Natural killer cell (primary cell): Measurements from ENCODE around the gene DNAJB11. TPM values are rescaled to one million over a fixed set of nuclear protein-coding genes. Genes with fewer than 3 reads are reported as not detected.
"Not testable (repeated sequence)": the region's sequence is repeated elsewhere in the genome, so short reads cannot be mapped to it uniquely, and the experiment has no call there.

ENCODE experiments used
- ATAC-seq, 3 donors: fragments of 150-1000 bp in 2 of 3; fragments of 200-7000 bp in 1 of 3; cut with Tn5 transposase; 1 replicate in 1 of 3; 2 replicates in 2 of 3; pipeline ENCODE4 v1.10.0; 2021; ENCODE audit warnings: mild to moderate bottlenecking in 2 of 3, moderate library complexity in 2 of 3
- DNase-seq, 2 donors: peaks; one replicate each; pipeline versions ENCODE4 v3.0.0 to v3.0.0-alpha.2; 2013 to 2021; ENCODE audit warnings: mixed read lengths in 1 of 2
- H3K27ac ChIP-seq: one replicate; pipeline ENCODE4 v1.5.1; 2013; ENCODE audit warnings: mild to moderate bottlenecking, low read length
- H3K27me3 ChIP-seq: one replicate; pipeline ENCODE4 v1.6.1; 2013; ENCODE audit warnings: low read length; ENCODE audit not compliant: control insufficient read depth, insufficient read depth
- H3K36me3 ChIP-seq: one replicate; pipeline ENCODE4 v1.6.1; 2013; ENCODE audit warnings: low read length; ENCODE audit not compliant: control insufficient read depth, insufficient read depth
- H3K4me1 ChIP-seq: one replicate; pipeline ENCODE4 v1.6.1; 2013; ENCODE audit warnings: low read length; ENCODE audit not compliant: control insufficient read depth, insufficient read depth
- H3K4me3 ChIP-seq: one replicate; pipeline ENCODE4 v1.5.1; 2013; ENCODE audit warnings: low read length
- H3K9me3 ChIP-seq: one replicate; pipeline ENCODE4 v1.6.1; 2013; ENCODE audit warnings: low read length; ENCODE audit not compliant: control insufficient read depth, insufficient read depth
- H3K27ac Mint-ChIP-seq, 2 donors: one replicate each; pipeline ENCODE4 v1.8.0; 2022; ENCODE audit warnings: mild to moderate bottlenecking in 2 of 2, mixed read lengths in 2 of 2, moderate library complexity in 1 of 2
- H3K27me3 Mint-ChIP-seq, 2 donors: one replicate each; pipeline ENCODE4 v1.8.0; 2022; ENCODE audit warnings: low read depth in 2 of 2, mixed read lengths in 2 of 2
- H3K36me3 Mint-ChIP-seq: one replicate; pipeline ENCODE4 v1.8.0; 2022; ENCODE audit warnings: mixed read lengths
- H3K4me1 Mint-ChIP-seq, 2 donors: one replicate each; pipeline ENCODE4 v1.8.0; 2022; ENCODE audit warnings: mixed read lengths in 2 of 2
- H3K4me3 Mint-ChIP-seq: one replicate; pipeline ENCODE4 v1.8.0; 2022; ENCODE audit warnings: mild to moderate bottlenecking, moderate library complexity, mixed read lengths
- H3K9me3 Mint-ChIP-seq, 2 donors: one replicate each; pipeline ENCODE4 v1.8.0; 2022; ENCODE audit warnings: mixed read lengths in 2 of 2
- CTCF ChIP-seq: fragments of 200-600 bp; IDR thresholded peaks from one replicate; pipeline ENCODE4 v1.8.0; 2022; ENCODE audit warnings: antibody characterized with exemption
- WGBS: methylation state at CpG from one replicate; pipeline ENCODE4 v1.1.7; 2013; ENCODE audit warnings: missing lambda C conversion rate; ENCODE audit not compliant: insufficient coverage; 5-methylcytosine and 5-hydroxymethylcytosine counted together
- intact Hi-C: fragments of 100-400 bp; cut with micrococcal nuclease; formaldehyde crosslinking; loops from one replicate; pipeline ENCODE4 v1.14.2; 2022
- total RNA-seq, 4 donors: library from RNA; stranded (reverse); fragments of 120-200 nt in 1 of 4; gene quantifications; one replicate each; pipeline versions ENCODE4 v1.2.3 to v1.2.4, GENCODE V29; 2013 to 2022

DNAJB11 gene
- total RNA-seq, 3 donors from 2014 or later (not counting 1 experiment from before 2014, with no cell fraction given) = 85.9 to 112 (median 111) TPM

- peaks cover 44 to 57% of the 10 kb centered on the region in 2 donors for H3K4me1 Mint-ChIP-seq
- peaks cover 22% of the 10 kb centered on the region for H3K4me1 ChIP-seq
- no peak for DNase-seq
These were observed 5.9 kb upstream of the DNAJB11 start for GRCh38 chr3:186564586-186564985.

GRCh38 chr3:186566772-186567071 lies 3.8 kb upstream of the DNAJB11 start:
- ATAC-seq (peak in 1 of 3 donors; percentile 0), DNase-seq (no peak)
- Histone ChIP-seq H3K36me3 (no peaks in the 10 kb centered on the region), H3K27ac (peak overlapping the region; percentile 85), H3K4me1 (peaks cover 34% of the 10 kb centered on the region), H3K27me3 (no peaks in the 10 kb centered on the region), H3K4me3 (peak overlapping the region; percentile 78), H3K9me3 (no peaks in the 10 kb centered on the region)
- no peaks in the 10 kb centered on the region for H3K27me3 Mint-ChIP-seq
- no peaks in the 10 kb centered on the region for H3K9me3 Mint-ChIP-seq
- peak overlapping the region; percentile 97 for H3K4me3 Mint-ChIP-seq
- peak overlapping the region; percentile 97 for H3K27ac Mint-ChIP-seq
- no peaks in the 10 kb centered on the region for H3K36me3 Mint-ChIP-seq
- no peak for TF ChIP-seq CTCF
- under 1% methylated on average over 14 of the region's 14 CpGs for WGBS
- intact Hi-C loops = loop anchor here (1.0 kb wide), 1 partner anchor 628 kb away; the partner anchor contains the start of gene TRA2B
- peaks cover 50 to 64% of the 10 kb centered on the region in 2 donors for H3K4me1 Mint-ChIP-seq

More at GRCh38 chr3:186564586-186564985, 5.9 kb upstream of the DNAJB11 start:
- no peaks in the 10 kb centered on the region for H3K9me3 Mint-ChIP-seq
- no peaks in the 10 kb centered on the region for H3K9me3 ChIP-seq
- TF ChIP-seq CTCF = no peak
- H3K27ac ChIP-seq = no peak overlapping the region
- peak overlapping the region; percentile 1 for H3K4me3 Mint-ChIP-seq
- intact Hi-C loops = no loop called here
- H3K4me3 ChIP-seq = no peak overlapping the region
- H3K27ac Mint-ChIP-seq = peak overlapping the region in 1 of 2 donors; percentile 3
- H3K36me3 Mint-ChIP-seq = no peaks in the 10 kb centered on the region
- H3K27me3 Mint-ChIP-seq = no peaks in the 10 kb centered on the region
- no peaks in the 10 kb centered on the region for H3K27me3 ChIP-seq
- ATAC-seq = no peak
- H3K36me3 ChIP-seq = peaks cover 9% of the 10 kb centered on the region

DNA sequence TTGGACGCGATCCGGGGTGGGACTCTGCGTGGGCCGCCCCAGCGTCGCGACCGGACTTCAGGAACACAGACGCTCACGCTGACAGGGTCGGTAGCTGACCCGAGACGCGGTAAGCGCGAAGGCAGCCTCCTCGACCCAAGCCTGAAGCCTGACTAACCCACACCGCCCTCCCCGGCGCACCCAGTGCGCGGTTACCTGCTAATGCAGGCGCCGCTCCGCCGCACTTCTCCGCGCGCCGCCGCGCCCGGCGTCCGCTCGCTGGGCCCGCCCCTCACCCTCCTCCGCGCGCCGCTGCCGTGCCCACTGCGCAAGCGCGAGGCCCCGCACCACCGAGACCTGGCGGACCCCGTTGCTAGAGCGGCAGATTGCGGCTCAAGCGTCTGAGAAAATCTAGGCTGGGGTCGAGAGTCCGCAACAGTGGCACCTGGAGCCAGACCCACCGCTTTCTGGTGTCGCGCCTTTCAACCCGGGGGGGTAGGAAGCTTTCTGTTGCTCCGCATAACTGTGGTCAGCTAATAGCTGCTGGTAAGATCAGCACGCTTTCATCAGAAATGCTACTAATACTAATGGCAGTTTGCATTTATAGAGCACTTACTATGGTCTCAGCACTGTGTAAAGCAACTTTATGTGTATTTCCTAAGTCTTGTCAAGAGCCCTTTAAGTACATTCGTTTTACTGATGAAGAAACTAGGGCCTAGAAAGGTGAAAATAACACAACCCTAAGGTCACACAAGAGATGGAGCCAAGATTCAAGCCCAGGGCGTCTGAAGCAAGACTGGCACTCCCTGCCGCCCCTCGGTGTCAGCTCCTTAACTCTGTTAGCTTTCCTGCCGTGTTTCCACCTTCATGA lies 3.2 kb upstream of the DNAJB11 start, which contains the start of gene TBCCD1:
TSS of gene TBCCD1 (minus strand) at position 268 of the 850 bp plus-strand sequence. CDS start 3,010 bp downstream, outside the sequence.
- Histone ChIP-seq H3K36me3 (no peaks in the 10 kb centered on the region), H3K27me3 (no peaks in the 10 kb centered on the region), H3K9me3 (no peaks in the 10 kb centered on the region), H3K4me1 (peaks cover 36% of the 10 kb centered on the region), H3K4me3 (peak within 1 kb of the TSS; percentile 78), H3K27ac (peak within 1 kb of the TSS; percentile 86)
- Mint-ChIP-seq H3K36me3 (no peaks in the 10 kb centered on the region), H3K4me3 (peak within 1 kb of the TSS; percentile 97), H3K27ac (peak within 1 kb of the TSS; percentile 97), H3K9me3 (no peaks in the 10 kb centered on the region), H3K4me1 (peaks cover 49 to 64% of the 10 kb centered on the region in 2 donors), H3K27me3 (no peaks in the 10 kb centered on the region)
- peak; percentile 54 to 78 (median 61) for ATAC-seq
- DNase-seq = peak; percentile 96 to 98
- intact Hi-C loops = loop anchor here (1.0 kb wide), 1 partner anchor 629 kb away; the partner anchor contains the start of gene TRA2B
- under 1% methylated on average over 66 of the region's 66 CpGs for WGBS
- TF ChIP-seq CTCF = no peak

GRCh38 chr3:186569361-186569760 lies 1.2 kb upstream of the DNAJB11 start:
- H3K9me3 Mint-ChIP-seq, H3K36me3 Mint-ChIP-seq, H3K27me3 Mint-ChIP-seq, intact Hi-C loops, H3K4me3 ChIP-seq, H3K9me3 ChIP-seq, H3K27me3 ChIP-seq, DNase-seq, ATAC-seq: not testable (repeated sequence)
- peaks cover 15% of the 10 kb centered on the region for H3K36me3 ChIP-seq
- WGBS = 97% methylated on average over 10 of the region's 11 CpGs
- Mint-ChIP-seq H3K27ac (peak overlapping the region; percentile 97 to 98), H3K4me3 (peak overlapping the region; percentile 99), H3K4me1 (peaks cover 44 to 57% of the 10 kb centered on the region in 2 donors)
- H3K4me1 ChIP-seq = peaks cover 36% of the 10 kb centered on the region
- peak overlapping the region; percentile 90 for H3K27ac ChIP-seq
